Left cardiac atrium (tissue), 4 donors: Measurements from ENCODE around the gene SLC12A2. TPM values are rescaled to one million over a fixed set of nuclear protein-coding genes. Genes with fewer than 3 reads are reported as not detected.
A peak's percentile ranks its signal among the peaks of the same experiment; 100 is the strongest.

Experiments used
- ATAC-seq, 2 donors: fragments of 200-7000 bp; cut with Tn5 transposase; one replicate each; pipeline ENCODE4 v1.9.1; 2020; ENCODE audit warnings: mild to moderate bottlenecking in 2 of 2, moderate library complexity in 2 of 2
- DNase-seq: peaks from one replicate; pipeline ENCODE4 v3.0.0-alpha.2; 2020
- intact Hi-C, 2 donors: fragments of 100-400 bp; cut with DNase I; formaldehyde crosslinking; loops; one replicate each; pipeline versions ENCODE4 v1.14.1 to v1.15.1; 2022 to 2023
- long read RNA-seq: library from polyadenylated mRNA; unstranded; transcript quantifications from one replicate; pipeline ENCODE4 v2.0.0, GENCODE V29; 2021
- total RNA-seq, 2 donors: library from RNA; stranded (reverse); fragmentation: NEBNext Ultra II Directional; extraction: Animal tissue kit (Norgen Biotek cat#: 25700); gene quantifications; one replicate each; pipeline ENCODE4 v1.2.1, GENCODE V29; 2021
- donor health status: DM: no; HTN: yes; CAD: no.
- donor health status: DM: no; HTN: yes; CAD: no; lungs with severe emphysema.
- donor health status: DM: yes; HTN: yes; CAD: no.
- donor health status: Dilated cardiomyopathy.

Gene SLC12A2
- total RNA-seq, result 10 to 100 TPM; 13.2 to 20.1 TPM
- long read RNA-seq, partial matches to known transcripts, result 2 of 4 reads
- long read RNA-seq, other reads (novel, unspliced or antisense), result 2 of 4 reads

GRCh38 chr5:128083033-128083810 lies at the start of gene SLC12A2:
Gene SLC12A2 (plus strand): TSS chr5:128083766. CDS start chr5:128083955, 189 bp downstream.
- ATAC-seq (peak; percentile 91 to 93), DNase-seq (peak; percentile 95)
- intact Hi-C loops, result loop anchor here (5.0 to 10.0 kb wide), 3 partner anchors 121 to 328 kb away; no protein-coding TSS in a partner anchor

GRCh38 chr5:128035689-128036088 lies 47.9 kb upstream of the SLC12A2 start:
- DNase-seq (no peak), ATAC-seq (no peak)
- intact Hi-C loops, result no loop called here

GRCh38 chr5:128036950-128037349 lies 46.6 kb upstream of the SLC12A2 start:
- DNase-seq (no peak), ATAC-seq (no peak)
- intact Hi-C loops, result no loop called here

GRCh38 chr5:128038643-128039042 lies 44.9 kb upstream of the SLC12A2 start:
- ATAC-seq (peak; percentile 34 to 72), DNase-seq (no peak)
- intact Hi-C loops, result no loop called here

GRCh38 chr5:128040927-128041326 lies 42.6 kb upstream of the SLC12A2 start:
- ATAC-seq (no peak), DNase-seq (no peak)
- intact Hi-C loops, result no loop called here

- DNase-seq (no peak), ATAC-seq (no peak)
- intact Hi-C loops, result no loop called here
These were observed 30.8 kb upstream of the SLC12A2 start for GRCh38 chr5:128052780-128053179.

GRCh38 chr5:128053291-128053954 lies 30.1 kb upstream of the SLC12A2 start:
- DNase-seq (no peak), ATAC-seq (no peak)
- intact Hi-C loops, result no loop called here

DNA sequence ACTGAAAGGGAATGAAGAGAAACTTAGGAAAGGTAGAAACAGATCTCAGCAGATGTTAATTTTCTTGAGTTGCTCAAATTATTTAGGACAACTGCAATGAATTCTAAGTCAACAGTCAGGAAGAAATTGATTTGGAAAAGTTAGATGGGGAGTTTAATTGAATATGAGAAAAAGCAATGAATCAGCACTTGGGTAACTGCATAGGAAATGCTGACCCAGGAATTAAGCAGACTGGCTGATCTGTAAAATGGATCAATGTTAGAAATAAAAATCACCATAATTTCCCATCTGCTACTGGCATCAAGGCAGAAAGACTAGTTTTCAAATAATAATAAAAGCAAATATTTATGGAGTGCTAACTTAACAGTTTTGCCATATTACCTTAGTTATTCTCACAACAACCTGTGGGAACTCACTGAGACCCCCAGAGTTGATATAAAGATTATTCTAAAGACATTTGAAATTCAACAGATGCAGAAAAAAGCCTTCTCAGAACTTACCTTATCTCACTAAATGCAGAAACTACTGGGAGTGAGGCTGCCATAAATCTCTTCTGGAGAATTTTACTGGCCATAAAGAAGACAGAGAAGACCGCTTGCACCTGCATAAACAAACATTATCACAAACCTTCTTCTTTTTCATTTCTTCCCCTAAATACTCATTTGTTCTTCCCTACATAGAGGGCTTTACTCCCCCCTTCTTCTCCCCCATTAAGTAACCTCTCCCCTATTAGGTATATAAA lies 22.8 kb upstream of the SLC12A2 start:
- ATAC-seq (no peak), DNase-seq (no peak)
- intact Hi-C loops, result no loop called here

DNA sequence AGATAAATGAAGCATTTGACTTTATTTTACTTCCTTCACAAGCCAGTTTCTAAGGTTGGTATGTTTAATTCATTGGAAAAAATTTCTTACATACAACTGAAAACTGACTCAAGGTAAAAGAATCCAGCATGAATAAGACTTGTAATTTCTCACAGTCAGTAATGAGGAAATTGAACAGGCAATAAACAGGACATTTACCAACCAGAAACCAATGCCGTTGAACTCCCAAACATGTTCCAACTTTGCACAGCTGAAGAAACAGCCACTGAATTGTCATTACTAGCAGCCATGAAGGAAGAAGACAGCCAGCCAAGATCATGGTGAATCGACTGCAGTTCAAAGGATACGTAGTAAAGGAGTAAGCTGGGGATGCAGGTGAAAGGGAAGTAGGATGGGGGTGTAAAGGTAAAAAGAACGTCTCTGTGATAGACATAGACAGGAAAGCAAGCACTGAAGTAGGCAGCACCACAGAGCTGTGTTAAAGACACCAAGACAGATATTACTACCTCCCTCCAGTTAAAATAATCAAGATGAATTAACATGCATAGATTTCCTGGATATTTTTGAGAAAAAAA lies 21.3 kb upstream of the SLC12A2 start:
- ATAC-seq, result no peak
- intact Hi-C loops, result no loop called here
- DNase-seq, result no peak

- ATAC-seq, result no peak
- DNase-seq, result no peak
These were observed 9.4 kb upstream of the SLC12A2 start for GRCh38 chr5:128074171-128074570.

GRCh38 chr5:128074953-128075352 lies 8.6 kb upstream of the SLC12A2 start:
- intact Hi-C loops, result no loop called here
- DNase-seq (no peak), ATAC-seq (no peak)

More at GRCh38 chr5:128074171-128074570, 9.4 kb upstream of the SLC12A2 start:
- intact Hi-C loops, result no loop called here

DNA sequence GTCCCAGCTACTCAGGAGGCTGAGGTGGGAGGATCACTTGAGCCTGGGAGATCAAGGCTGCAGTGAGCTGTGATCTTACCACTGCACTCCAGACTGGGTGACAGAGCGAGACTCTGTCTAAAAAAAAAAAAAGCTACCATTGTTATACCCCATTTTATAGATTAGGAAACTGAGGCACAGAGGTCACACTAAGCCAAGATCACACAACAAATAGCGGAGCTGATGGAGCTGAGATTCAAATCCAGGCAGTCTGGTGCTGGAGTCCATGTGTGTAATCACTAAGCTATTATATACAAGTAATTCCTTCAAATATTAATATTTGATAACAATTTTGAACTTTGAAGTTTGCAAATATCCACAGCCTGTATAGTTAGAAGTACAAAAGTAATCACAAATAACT lies 6.0 kb upstream of the SLC12A2 start:
- intact Hi-C loops, result no loop called here
- DNase-seq, result no peak
- no peak for ATAC-seq

DNA sequence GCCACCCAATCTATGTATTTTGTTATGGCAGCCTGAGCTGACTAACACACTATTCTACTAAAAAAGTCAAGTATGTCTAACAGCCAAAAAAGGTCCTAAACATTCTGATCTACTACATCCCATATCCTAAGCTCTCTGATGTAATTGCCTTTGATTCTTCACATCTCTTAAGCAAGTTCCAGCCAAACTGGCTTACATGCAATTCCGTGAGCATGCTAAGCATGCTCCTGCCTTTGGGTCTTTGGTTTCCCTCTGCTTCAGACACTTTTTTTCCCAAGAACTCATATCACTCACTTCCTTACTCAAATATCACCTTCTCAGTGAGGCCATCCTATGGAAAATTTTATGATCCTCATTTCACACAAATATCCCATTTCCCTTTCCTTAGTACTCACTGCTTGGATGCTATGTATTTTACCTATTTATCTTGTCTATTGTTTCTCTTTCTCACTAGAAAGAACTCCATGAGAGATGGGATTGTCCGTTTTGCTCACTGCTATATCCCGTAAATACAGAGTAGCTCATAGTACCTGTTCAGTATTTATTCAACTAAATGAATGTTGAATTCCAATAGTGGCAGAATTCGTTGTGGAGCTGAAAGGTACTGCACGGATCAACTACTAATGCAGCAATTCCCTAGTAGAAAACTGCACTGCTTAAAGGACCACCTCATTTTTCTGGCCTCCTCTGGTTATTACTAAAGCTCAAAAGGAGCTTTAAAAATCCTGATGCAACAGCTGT lies 2.3 kb upstream of the SLC12A2 start:
- intact Hi-C loops, result loop anchor here (5.0 to 10.0 kb wide), 3 partner anchors 119 to 326 kb away; no protein-coding TSS in a partner anchor
- DNase-seq (no peak), ATAC-seq (no peak)

- ATAC-seq (peak; percentile 21 to 47), DNase-seq (no peak)
- intact Hi-C loops, result loop anchor here (5.0 to 10.0 kb wide), 3 partner anchors 120 to 328 kb away; no protein-coding TSS in a partner anchor
These were observed 974 bp upstream of the SLC12A2 start for GRCh38 chr5:128082551-128083032.

GRCh38 chr5:128083811-128084227 lies 253 bp downstream of the SLC12A2 start:
- intact Hi-C loops, result loop anchor here (5.0 to 10.0 kb wide), 3 partner anchors 122 to 329 kb away; no protein-coding TSS in a partner anchor
- no peak for DNase-seq

GRCh38 chr5:128084228-128085167 lies 932 bp downstream of the SLC12A2 start:
- DNase-seq, result peak; percentile 49
- no peak for ATAC-seq
- intact Hi-C loops, result loop anchor here (5.0 to 10.0 kb wide), 4 partner anchors 122 to 330 kb away; no protein-coding TSS in a partner anchor

More at GRCh38 chr5:128083811-128084227, 253 bp downstream of the SLC12A2 start:
- peak; percentile 47 to 63 for ATAC-seq

- intact Hi-C loops, result loop anchor here (5.0 to 10.0 kb wide), 3 partner anchors 181 to 331 kb away; no protein-coding TSS in a partner anchor
- DNase-seq (no peak), ATAC-seq (no peak)
These were observed 1.8 kb downstream of the SLC12A2 start for GRCh38 chr5:128085413-128085812.
